Caco-2 (cell line): Measurements from ENCODE around the gene RAB20. TPM values are rescaled to one million over a fixed set of nuclear protein-coding genes. Genes with fewer than 3 reads are reported as not detected.
"Not testable (repeated sequence)": the region's sequence is repeated elsewhere in the genome, so short reads cannot be mapped to it uniquely, and the experiment has no call there.

ENCODE experiments used
- BruUV-seq: library from RNA; stranded (reverse); fragments of 400-500 nt; replicated peaks from 2 replicates; lab custom pipeline; 2021; lab: Mats Ljungman, UMichigan
- CTCF ChIA-PET: fragments of 300-600 bp; sonication (Branson Sonifier 250); formaldehyde crosslinking; loops from one replicate; lab custom pipeline; 2022; ENCODE audit warnings: antibody characterized with exemption; lab: Charles Lee
- POLR2A ChIA-PET: fragments of 300-600 bp; sonication (Branson Sonifier 250); formaldehyde crosslinking; loops from one replicate; lab custom pipeline; 2022; ENCODE audit warnings: antibody characterized with exemption; lab: Charles Lee
- DNase-seq, 2 experiments: peaks; one replicate each; pipeline versions ENCODE4 v3.0.0 to v3.0.0-alpha.2; 2020 to 2022
- H3K27me3 ChIP-seq: replicated peaks from 2 replicates; pipeline ENCODE4 v1.6.0; 2011; ENCODE audit warnings: low read length; ENCODE audit not compliant: control insufficient read depth, insufficient read depth
- H3K36me3 ChIP-seq: 2 replicates; pipeline ENCODE4 v1.5.1; 2011; ENCODE audit warnings: low read length; ENCODE audit not compliant: control insufficient read depth, insufficient read depth
- H3K4me1 ChIP-seq: fragments of 250-450 bp; sonication (Bioruptor Pico); 2 replicates; pipeline ENCODE4 v1.5.1; 2020; ENCODE audit warnings: mild to moderate bottlenecking
- H3K4me3 ChIP-seq: 2 replicates; pipeline ENCODE4 v1.5.1; 2011; ENCODE audit warnings: low read depth, mild to moderate bottlenecking, control low read depth, low read length
- H3K9me3 ChIP-seq: fragments of 250-450 bp; sonication (Bioruptor Pico); 2 replicates; pipeline ENCODE4 v1.5.1; 2020; ENCODE audit warnings: mild to moderate bottlenecking, moderate library complexity
- H3K27ac Mint-ChIP-seq: one replicate; pipeline ENCODE4 v1.8.0; 2022; ENCODE audit warnings: mixed read lengths; ENCODE audit not compliant: unreplicated experiment
- H3K27me3 Mint-ChIP-seq: one replicate; pipeline ENCODE4 v1.8.0; 2022; ENCODE audit warnings: mixed read lengths; ENCODE audit not compliant: insufficient read depth, unreplicated experiment
- H3K36me3 Mint-ChIP-seq: one replicate; pipeline ENCODE4 v1.8.0; 2022; ENCODE audit warnings: mild to moderate bottlenecking, mixed read lengths; ENCODE audit not compliant: insufficient read depth, unreplicated experiment
- H3K4me1 Mint-ChIP-seq: one replicate; pipeline ENCODE4 v1.8.0; 2022; ENCODE audit warnings: low read depth, mixed read lengths; ENCODE audit not compliant: unreplicated experiment
- H3K4me3 Mint-ChIP-seq: one replicate; pipeline ENCODE4 v1.8.0; 2022; ENCODE audit warnings: mild to moderate bottlenecking, moderate library complexity, mixed read lengths; ENCODE audit not compliant: unreplicated experiment
- H3K9me3 Mint-ChIP-seq: one replicate; pipeline ENCODE4 v1.8.0; 2022; ENCODE audit warnings: mixed read lengths; ENCODE audit not compliant: unreplicated experiment
- intact Hi-C: fragments of 100-400 bp; cut with micrococcal nuclease; formaldehyde crosslinking; loops from one replicate; pipeline ENCODE4 v1.10.0; 2022; ENCODE audit not compliant: unreplicated experiment
- total RNA-seq: library from RNA; stranded (reverse); gene quantifications from 2 replicates; pipeline ENCODE4 v1.2.3, GENCODE V29; 2022
- TF ChIP-seq, protein P1 (sequence below), 2 experiments: fragments of 200-600 bp in 1 of 2; IDR thresholded peaks; 1 replicate in 1 of 2; 2 replicates in 1 of 2; pipeline versions ENCODE4 v1.5.1 to v1.8.0; 2011 to 2022; ENCODE audit warnings: antibody characterized with exemption in 1 of 2, control low read depth in 1 of 2, inconsistent platforms in 1 of 2, low read depth in 1 of 2, low read length in 1 of 2, mild to moderate bottlenecking in 1 of 2, moderate library complexity in 1 of 2; ENCODE audit not compliant: insufficient read depth in 1 of 2, severe bottlenecking in 1 of 2, unreplicated experiment in 1 of 2

The RAB20 gene
- total RNA-seq, 1 experiment from 2014 or later, result 37.9 TPM

DNA sequence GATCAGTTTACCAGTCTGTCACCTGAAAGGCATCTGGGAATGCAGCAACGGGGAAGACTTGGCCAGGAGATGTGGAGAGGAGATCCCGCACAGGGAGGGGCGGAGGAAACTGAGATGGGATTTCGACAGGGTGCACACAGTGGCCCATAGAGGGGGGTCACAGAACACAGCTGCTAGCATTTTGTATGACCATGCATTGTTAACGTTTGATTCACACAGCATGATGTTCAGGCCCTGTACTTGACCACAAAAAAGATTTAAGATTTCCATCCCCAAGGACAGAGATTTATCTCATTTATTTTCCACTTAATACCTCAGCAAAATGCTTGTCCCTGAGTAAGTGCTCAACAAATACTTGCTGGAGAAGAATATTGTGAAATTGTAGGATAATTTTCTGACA is 63.2 kb downstream of the RAB20 start:
- H3K4me3 ChIP-seq, result no peak overlapping the region
- TF ChIP-seq, protein P1, sequence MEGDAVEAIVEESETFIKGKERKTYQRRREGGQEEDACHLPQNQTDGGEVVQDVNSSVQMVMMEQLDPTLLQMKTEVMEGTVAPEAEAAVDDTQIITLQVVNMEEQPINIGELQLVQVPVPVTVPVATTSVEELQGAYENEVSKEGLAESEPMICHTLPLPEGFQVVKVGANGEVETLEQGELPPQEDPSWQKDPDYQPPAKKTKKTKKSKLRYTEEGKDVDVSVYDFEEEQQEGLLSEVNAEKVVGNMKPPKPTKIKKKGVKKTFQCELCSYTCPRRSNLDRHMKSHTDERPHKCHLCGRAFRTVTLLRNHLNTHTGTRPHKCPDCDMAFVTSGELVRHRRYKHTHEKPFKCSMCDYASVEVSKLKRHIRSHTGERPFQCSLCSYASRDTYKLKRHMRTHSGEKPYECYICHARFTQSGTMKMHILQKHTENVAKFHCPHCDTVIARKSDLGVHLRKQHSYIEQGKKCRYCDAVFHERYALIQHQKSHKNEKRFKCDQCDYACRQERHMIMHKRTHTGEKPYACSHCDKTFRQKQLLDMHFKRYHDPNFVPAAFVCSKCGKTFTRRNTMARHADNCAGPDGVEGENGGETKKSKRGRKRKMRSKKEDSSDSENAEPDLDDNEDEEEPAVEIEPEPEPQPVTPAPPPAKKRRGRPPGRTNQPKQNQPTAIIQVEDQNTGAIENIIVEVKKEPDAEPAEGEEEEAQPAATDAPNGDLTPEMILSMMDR (IDR thresholded peaks at IDR 0.05; ENCODE audit: insufficient read depth in 1 of 2, low read depth in 1 of 2, low read length in 1 of 2, severe bottlenecking in 1 of 2, unreplicated experiment in 1 of 2), result no peak
- no peaks in the 10 kb centered on the region for H3K4me1 ChIP-seq
- Mint-ChIP-seq H3K36me3 (peaks cover 23% of the 10 kb centered on the region), H3K9me3 (peaks cover 15% of the 10 kb centered on the region), H3K4me1 (peaks cover 9% of the 10 kb centered on the region), H3K4me3 (no peak overlapping the region), H3K27me3 (no peaks in the 10 kb centered on the region), H3K27ac (no peak overlapping the region)
- no peak for DNase-seq
- intact Hi-C loops, result no loop called here
- no peaks in the 10 kb centered on the region for H3K27me3 ChIP-seq
- CTCF ChIA-PET, result no interaction called here
- no peaks in the 10 kb centered on the region; the same call in 1 of the 2 replicates for H3K9me3 ChIP-seq
- BruUV-seq, result no TSS peak
- POLR2A ChIA-PET, result no interaction called here
- no peaks in the 10 kb centered on the region for H3K36me3 ChIP-seq

DNA sequence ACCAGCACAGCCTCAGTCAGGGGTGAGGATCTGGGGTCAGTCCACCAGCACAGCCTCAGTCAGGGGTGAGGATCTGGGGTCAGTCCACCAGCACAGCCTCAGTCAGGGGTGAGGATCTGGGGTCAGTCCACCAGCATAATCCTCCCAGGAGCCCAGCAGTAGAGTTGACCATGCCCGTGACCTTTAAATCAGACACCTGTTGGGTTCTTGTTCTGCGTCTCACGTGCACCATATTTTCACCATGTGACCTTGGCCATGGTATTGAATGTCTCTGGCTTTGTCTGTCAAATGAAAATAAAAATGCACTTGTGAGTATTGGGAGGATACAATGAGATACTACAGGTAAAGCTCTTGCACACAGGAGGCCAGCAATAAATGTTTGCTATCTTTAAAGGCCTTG is 63.6 kb downstream of the RAB20 start:
- DNase-seq, intact Hi-C loops, POLR2A ChIA-PET, H3K4me1 Mint-ChIP-seq, H3K27me3 Mint-ChIP-seq, H3K4me1 ChIP-seq, H3K4me3 ChIP-seq, H3K27me3 ChIP-seq, BruUV-seq, H3K9me3 ChIP-seq, H3K4me3 Mint-ChIP-seq, H3K36me3 ChIP-seq, H3K27ac Mint-ChIP-seq, CTCF ChIA-PET: not testable (repeated sequence)
- peaks cover 20% of the 10 kb centered on the region for H3K36me3 Mint-ChIP-seq
- peaks cover 15% of the 10 kb centered on the region for H3K9me3 Mint-ChIP-seq

DNA sequence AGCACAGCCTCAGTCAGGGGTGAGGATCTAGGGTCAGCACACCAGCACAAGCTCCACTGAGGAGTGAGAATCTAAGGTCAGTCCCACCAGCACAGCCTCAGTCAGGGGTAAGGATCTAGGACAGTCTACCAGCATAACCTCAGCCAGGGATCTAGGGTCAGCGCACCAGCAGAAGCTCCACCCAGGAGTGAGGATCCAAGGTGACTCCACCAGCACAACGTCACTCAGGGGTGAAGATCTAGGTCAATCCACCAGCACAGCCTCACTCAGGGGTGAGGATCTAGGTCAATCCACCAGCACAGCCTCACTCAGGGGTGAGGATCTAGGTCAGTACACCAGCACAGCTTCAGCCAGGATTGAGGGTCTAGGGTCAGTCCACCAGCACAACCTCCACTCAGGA is 64.5 kb downstream of the RAB20 start:
- intact Hi-C loops, result no loop called here
- Mint-ChIP-seq H3K4me1 (peaks cover 9% of the 10 kb centered on the region), H3K9me3 (peaks cover 15% of the 10 kb centered on the region), H3K27me3 (no peaks in the 10 kb centered on the region), H3K27ac (no peak overlapping the region), H3K36me3 (peaks cover 15% of the 10 kb centered on the region), H3K4me3 (no peak overlapping the region)
- POLR2A ChIA-PET, result no interaction called here
- TF ChIP-seq, protein P1 (IDR thresholded peaks at IDR 0.05; ENCODE audit: insufficient read depth in 1 of 2, low read depth in 1 of 2, low read length in 1 of 2, severe bottlenecking in 1 of 2, unreplicated experiment in 1 of 2), result no peak
- no TSS peak for BruUV-seq
- Histone ChIP-seq H3K4me1 (no peaks in the 10 kb centered on the region), H3K36me3 (no peaks in the 10 kb centered on the region), H3K9me3 (no peaks in the 10 kb centered on the region; the same call in 1 of the 2 replicates), H3K27me3 (no peaks in the 10 kb centered on the region), H3K4me3 (no peak overlapping the region)
- no peak for DNase-seq
- CTCF ChIA-PET, result no interaction called here

DNA sequence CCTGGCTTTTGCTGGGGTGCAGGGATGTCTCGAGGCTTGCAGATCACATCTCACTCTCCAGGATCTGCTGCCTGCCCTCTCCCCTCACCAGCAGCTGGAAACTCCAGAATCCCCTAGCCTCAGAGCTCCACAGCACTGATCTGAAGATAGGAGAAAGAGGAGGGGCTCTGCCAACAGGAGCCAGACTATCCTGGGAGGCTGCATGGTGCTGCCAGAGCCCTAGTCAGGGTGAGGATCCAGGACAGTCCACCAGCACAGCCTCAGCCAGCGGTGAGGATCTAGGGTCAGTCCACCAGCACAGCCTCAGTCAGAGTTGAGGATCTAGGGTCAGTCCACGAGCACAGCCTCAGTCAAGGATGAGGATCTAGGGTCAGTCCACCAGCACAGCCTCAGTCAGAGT is 65.2 kb downstream of the RAB20 start:
- Mint-ChIP-seq H3K27me3 (no peaks in the 10 kb centered on the region), H3K4me1 (peaks cover 9% of the 10 kb centered on the region), H3K4me3 (no peak overlapping the region), H3K9me3 (peaks cover 15% of the 10 kb centered on the region), H3K36me3 (peaks cover 8% of the 10 kb centered on the region), H3K27ac (no peak overlapping the region)
- Histone ChIP-seq H3K36me3 (no peaks in the 10 kb centered on the region), H3K4me3 (no peak overlapping the region), H3K9me3 (no peaks in the 10 kb centered on the region; the same call in 1 of the 2 replicates), H3K4me1 (no peaks in the 10 kb centered on the region), H3K27me3 (no peaks in the 10 kb centered on the region)
- CTCF ChIA-PET, result no interaction called here
- TF ChIP-seq, protein P1 (IDR thresholded peaks at IDR 0.05; ENCODE audit: insufficient read depth in 1 of 2, low read depth in 1 of 2, low read length in 1 of 2, severe bottlenecking in 1 of 2, unreplicated experiment in 1 of 2), result no peak
- no peak for DNase-seq
- BruUV-seq, result no TSS peak
- POLR2A ChIA-PET, result no interaction called here
- intact Hi-C loops, result no loop called here
